IPS DF 6.9 (cell line): ENCODE results near the gene TGM6.

Experiments used
- DNase-seq: peaks from one replicate; pipeline ENCODE4 v3.0.0-alpha.2; 2013; ENCODE audit warnings: low read depth, low spot score
- H3K27ac ChIP-seq: one replicate; pipeline ENCODE4 v1.5.1; 2013; ENCODE audit warnings: low read length, control low read depth
- H3K27me3 ChIP-seq: 2 replicates; pipeline ENCODE4 v1.6.1; 2013; ENCODE audit warnings: mild to moderate bottlenecking, low read length; ENCODE audit not compliant: control insufficient read depth, insufficient read depth
- H3K36me3 ChIP-seq: 2 replicates; pipeline ENCODE4 v1.6.1; 2013; ENCODE audit warnings: low read length; ENCODE audit not compliant: control insufficient read depth, insufficient read depth
- H3K4me1 ChIP-seq: 2 replicates; pipeline ENCODE4 v1.6.1; 2013; ENCODE audit warnings: low read length; ENCODE audit not compliant: control insufficient read depth, insufficient read depth
- H3K4me3 ChIP-seq: 2 replicates; pipeline ENCODE4 v1.5.1; 2013; ENCODE audit warnings: mild to moderate bottlenecking, low read length
- H3K9me3 ChIP-seq: 2 replicates; pipeline ENCODE4 v1.6.1; 2013; ENCODE audit warnings: low read length, inconsistent platforms; ENCODE audit not compliant: control insufficient read depth, insufficient read depth
- WGBS: extraction: QIAGEN DNeasy Blood & Tissue Kit; methylation state at CpG from one replicate; pipeline ENCODE4 v1.1.7; 2013; ENCODE audit warnings: mixed read lengths, missing lambda C conversion rate; ENCODE audit not compliant: insufficient read length, insufficient coverage; 5-methylcytosine and 5-hydroxymethylcytosine counted together

TGM6 gene

GRCh38 chr20:2380601-2381000 lies at the start of gene TGM6:
Gene TGM6, plus strand, starts transcription at chr20:2380901. Its CDS starts 68 bp downstream, at chr20:2380969.
- Histone ChIP-seq H3K4me1 (peaks cover 5% of the 10 kb centered on the region), H3K36me3 (no peaks in the 10 kb centered on the region), H3K27ac (no peak within 1 kb of the TSS), H3K9me3 (no peaks in the 10 kb centered on the region), H3K4me3 (no peak within 1 kb of the TSS), H3K27me3 (no peaks in the 10 kb centered on the region)
- WGBS: no CpG with 5 or more reads among the region's 10 CpGs
- no peak for DNase-seq

GRCh38 chr20:2331106-2331505 lies 49.6 kb upstream of the TGM6 start:
- H3K27me3 ChIP-seq: no peaks in the 10 kb centered on the region
- no peaks in the 10 kb centered on the region for H3K36me3 ChIP-seq
- no peak for DNase-seq
- H3K4me3 ChIP-seq: no peak overlapping the region
- H3K27ac ChIP-seq: no peak overlapping the region
- no peaks in the 10 kb centered on the region for H3K9me3 ChIP-seq
- no CpG with 5 or more reads among the region's 5 CpGs for WGBS
- no peaks in the 10 kb centered on the region; the same call in 1 of the 2 replicates for H3K4me1 ChIP-seq

- no CpG with 5 or more reads among the region's 17 CpGs for WGBS
- Histone ChIP-seq H3K4me3 (no peak overlapping the region), H3K27ac (no peak overlapping the region), H3K36me3 (no peaks in the 10 kb centered on the region), H3K27me3 (no peaks in the 10 kb centered on the region), H3K4me1 (no peaks in the 10 kb centered on the region; the same call in 1 of the 2 replicates), H3K9me3 (no peaks in the 10 kb centered on the region)
- DNase-seq: no peak
These were observed 48.7 kb upstream of the TGM6 start for GRCh38 chr20:2331901-2332565.

- DNase-seq: no peak
- H3K4me3 ChIP-seq: no peak overlapping the region
- no peaks in the 10 kb centered on the region for H3K27me3 ChIP-seq
- no peaks in the 10 kb centered on the region; the same call in 1 of the 2 replicates for H3K4me1 ChIP-seq
- no CpG with 5 or more reads among the region's 4 CpGs for WGBS
- H3K27ac ChIP-seq: no peak overlapping the region
- H3K9me3 ChIP-seq: no peaks in the 10 kb centered on the region
- H3K36me3 ChIP-seq: no peaks in the 10 kb centered on the region
These were observed 48.0 kb upstream of the TGM6 start for GRCh38 chr20:2332711-2333110.

GRCh38 chr20:2333821-2334220 lies 46.9 kb upstream of the TGM6 start:
- H3K4me3 ChIP-seq: no peak overlapping the region
- H3K4me1 ChIP-seq: no peaks in the 10 kb centered on the region
- DNase-seq: no peak
- H3K27me3 ChIP-seq: no peaks in the 10 kb centered on the region
- no CpG with 5 or more reads among the region's 6 CpGs for WGBS
- H3K36me3 ChIP-seq: no peaks in the 10 kb centered on the region
- H3K9me3 ChIP-seq: no peaks in the 10 kb centered on the region
- H3K27ac ChIP-seq: no peak overlapping the region

GRCh38 chr20:2335096-2335870 lies 45.4 kb upstream of the TGM6 start:
- no CpG with 5 or more reads among the region's 9 CpGs for WGBS
- Histone ChIP-seq H3K27ac (no peak overlapping the region), H3K4me1 (no peaks in the 10 kb centered on the region)

GRCh38 chr20:2336471-2336870 lies 44.2 kb upstream of the TGM6 start:
- Histone ChIP-seq H3K36me3 (no peaks in the 10 kb centered on the region), H3K4me3 (no peak overlapping the region), H3K4me1 (no peaks in the 10 kb centered on the region), H3K27me3 (no peaks in the 10 kb centered on the region), H3K9me3 (no peaks in the 10 kb centered on the region), H3K27ac (no peak overlapping the region)
- no peak for DNase-seq
- WGBS: no CpG with 5 or more reads among the region's 4 CpGs

More at GRCh38 chr20:2335096-2335870, 45.4 kb upstream of the TGM6 start:
- H3K4me3 ChIP-seq: no peak overlapping the region
- H3K27me3 ChIP-seq: no peaks in the 10 kb centered on the region
- no peak for DNase-seq
- no peaks in the 10 kb centered on the region for H3K36me3 ChIP-seq
- no peaks in the 10 kb centered on the region for H3K9me3 ChIP-seq

- no peaks in the 10 kb centered on the region for H3K36me3 ChIP-seq
- H3K9me3 ChIP-seq: no peaks in the 10 kb centered on the region
- no peak overlapping the region for H3K27ac ChIP-seq
- H3K4me3 ChIP-seq: no peak overlapping the region
- H3K27me3 ChIP-seq: no peaks in the 10 kb centered on the region
- no peaks in the 10 kb centered on the region for H3K4me1 ChIP-seq
- no peak for DNase-seq
- no CpG with 5 or more reads among the region's 5 CpGs for WGBS
These were observed 43.6 kb upstream of the TGM6 start for GRCh38 chr20:2337142-2337541.

GRCh38 chr20:2338411-2339066 lies 42.2 kb upstream of the TGM6 start:
- Histone ChIP-seq H3K9me3 (no peaks in the 10 kb centered on the region), H3K36me3 (no peaks in the 10 kb centered on the region), H3K27me3 (no peaks in the 10 kb centered on the region), H3K4me3 (no peak overlapping the region), H3K4me1 (no peaks in the 10 kb centered on the region), H3K27ac (no peak overlapping the region)
- DNase-seq: no peak
- no CpG with 5 or more reads among the region's 5 CpGs for WGBS

- H3K27ac ChIP-seq: no peak overlapping the region
- H3K36me3 ChIP-seq: no peaks in the 10 kb centered on the region
- H3K4me3 ChIP-seq: no peak overlapping the region
- DNase-seq: no peak
- H3K27me3 ChIP-seq: no peaks in the 10 kb centered on the region
- WGBS: no CpG with 5 or more reads among the region's 11 CpGs
- H3K9me3 ChIP-seq: no peaks in the 10 kb centered on the region
- H3K4me1 ChIP-seq: no peaks in the 10 kb centered on the region
These were observed 40.6 kb upstream of the TGM6 start for GRCh38 chr20:2340136-2340535.
